GM12873 (cell line): Measurements from ENCODE around the gene PMVK.

Experiments used
- CTCF ChIP-seq: IDR thresholded peaks from 2 replicates; pipeline ENCODE4 v1.5.1; 2012; ENCODE audit warnings: low read depth, mild to moderate bottlenecking, moderate library complexity, low read length, control low read depth; ENCODE audit not compliant: insufficient read depth; ENCODE audit errors: missing control alignments

PMVK gene

DNA sequence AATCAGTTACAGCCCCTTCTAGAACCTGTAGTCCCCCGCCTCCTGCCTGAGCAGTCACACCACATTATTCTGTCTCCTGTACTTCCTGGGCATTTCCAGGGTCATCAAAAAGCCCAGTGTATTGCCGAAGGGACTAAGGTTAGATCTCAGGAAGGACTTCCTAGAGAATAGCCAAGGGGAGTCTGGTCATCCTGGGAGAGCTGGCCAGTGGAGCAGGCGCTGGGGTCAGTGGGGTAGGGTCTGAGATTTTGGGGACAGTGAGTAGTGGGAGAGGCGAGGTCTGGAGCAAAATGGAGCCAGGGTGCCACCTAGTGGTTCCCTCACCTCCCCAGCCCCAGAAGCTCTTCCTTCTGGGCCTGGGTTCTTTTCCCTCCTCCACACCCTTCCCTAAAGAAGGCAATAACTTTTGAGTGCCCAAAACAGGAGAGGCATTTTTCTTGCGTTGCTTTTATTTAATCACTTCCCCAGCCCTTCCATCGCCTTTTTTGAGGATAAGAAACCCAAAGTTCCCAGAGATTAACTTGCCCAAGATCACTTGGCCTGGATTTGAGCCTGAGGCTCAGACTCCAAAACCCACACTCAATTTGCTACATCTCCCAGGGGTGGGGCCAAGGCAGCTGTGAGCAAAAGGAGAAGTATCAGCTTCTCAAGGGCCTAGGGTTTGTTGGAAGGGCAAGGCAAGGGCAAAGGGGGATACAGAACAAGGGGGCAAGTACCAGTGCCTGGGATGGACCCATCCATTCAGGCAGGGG, 7.3 kb upstream of the PMVK start:
- peak; percentile 96 for TF ChIP-seq CTCF

- no peak for TF ChIP-seq CTCF
Observed at GRCh38 chr1:154941333-154942013, 5.0 kb upstream of the PMVK start.

GRCh38 chr1:154940651-154941194, 4.2 kb upstream of the PMVK start:
- no peak for TF ChIP-seq CTCF

GRCh38 chr1:154940213-154940560, 3.7 kb upstream of the PMVK start:
- no peak for TF ChIP-seq CTCF

DNA sequence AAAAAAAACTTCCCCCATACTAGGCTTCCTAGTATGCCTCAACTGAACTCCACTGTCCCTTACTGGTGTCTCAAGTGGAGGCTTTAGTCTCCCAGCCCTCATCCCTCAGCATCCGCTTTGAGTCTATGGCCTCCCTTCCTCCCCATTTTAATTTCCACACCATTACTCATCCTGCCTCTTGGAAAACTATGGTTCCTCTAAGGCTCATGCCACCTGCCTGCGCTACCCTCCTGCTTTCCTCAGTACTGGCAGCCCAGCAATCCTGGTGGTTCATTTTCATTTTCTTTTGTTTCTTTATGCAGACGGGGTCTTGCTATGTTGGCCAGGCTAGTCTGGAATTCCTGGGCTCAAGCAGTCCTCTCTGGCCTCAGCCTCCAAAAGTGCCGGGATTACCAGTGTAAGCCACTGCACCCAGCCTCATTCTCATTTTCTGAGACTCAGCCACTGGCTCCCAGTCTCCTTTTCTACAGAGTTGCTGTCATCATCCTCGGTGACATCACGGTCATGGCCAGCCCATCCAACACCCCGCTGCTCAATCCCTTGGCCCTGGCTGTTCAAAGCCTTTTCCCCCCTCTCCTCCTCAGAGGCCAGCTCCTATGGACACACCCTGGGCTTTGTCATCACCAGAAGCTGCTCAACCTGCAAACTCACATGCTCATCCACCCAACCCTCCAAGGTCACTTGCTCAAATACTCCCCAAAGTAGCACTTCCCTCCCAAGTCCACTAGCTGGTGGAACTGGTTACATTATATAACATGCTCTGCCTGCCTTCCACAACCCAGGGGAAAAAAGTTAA, 2.3 kb upstream of the PMVK start:
- TF ChIP-seq CTCF, result no peak

- no peak for TF ChIP-seq CTCF
Observed at GRCh38 chr1:154937988-154938386, 1.5 kb upstream of the PMVK start.

DNA sequence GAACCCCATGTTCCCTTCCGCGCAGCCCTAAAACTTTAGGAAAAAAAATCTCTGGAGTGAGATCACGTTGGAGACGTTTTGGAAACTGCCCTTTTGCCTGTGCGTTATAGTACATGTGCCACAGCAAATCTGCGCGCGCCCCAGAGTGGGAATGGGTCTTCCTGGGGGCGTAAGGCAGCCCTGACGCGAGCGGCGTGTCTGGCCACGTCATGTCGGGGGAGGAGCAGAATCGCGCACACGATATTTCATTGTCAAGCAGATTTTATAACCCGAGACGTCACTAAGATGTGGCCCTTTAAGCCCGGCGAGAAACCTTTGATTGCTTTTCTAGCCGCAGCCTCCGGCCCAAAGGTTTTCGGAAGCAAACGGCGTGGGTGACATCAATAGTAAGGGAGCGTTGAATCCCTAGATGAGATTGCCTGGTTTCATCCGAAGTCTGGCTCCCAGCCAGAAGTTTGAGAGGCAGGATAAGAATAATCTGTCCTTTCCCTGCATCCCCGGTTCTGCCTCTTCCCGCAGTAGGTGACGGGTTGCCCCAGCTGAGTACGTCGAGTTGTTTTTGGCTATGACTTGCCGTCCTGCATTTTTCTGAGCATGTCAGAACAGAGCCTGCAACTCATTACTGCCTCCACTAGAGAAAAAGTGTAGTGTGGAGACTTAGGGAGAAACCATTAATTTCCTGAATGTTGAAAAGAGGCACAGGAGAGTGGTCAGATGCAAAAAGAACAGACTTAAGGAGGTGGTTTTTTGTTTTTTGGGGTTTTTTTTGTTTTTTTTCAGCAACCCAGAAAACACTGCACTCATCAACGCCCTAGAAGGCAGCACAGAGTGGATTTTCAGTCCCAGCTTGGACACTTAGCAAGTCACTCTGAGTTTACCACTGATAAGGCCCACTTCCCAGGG, 817 bp upstream of the PMVK start:
- TF ChIP-seq CTCF, result peak; percentile 43
